NAMALWA (cell line): ENCODE data around the gene NCOA5.

Source experiments
- DNase-seq: peaks from one replicate; pipeline ENCODE4 v3.0.0-alpha.2; 2015; ENCODE audit warnings: low spot score

Gene NCOA5

DNA sequence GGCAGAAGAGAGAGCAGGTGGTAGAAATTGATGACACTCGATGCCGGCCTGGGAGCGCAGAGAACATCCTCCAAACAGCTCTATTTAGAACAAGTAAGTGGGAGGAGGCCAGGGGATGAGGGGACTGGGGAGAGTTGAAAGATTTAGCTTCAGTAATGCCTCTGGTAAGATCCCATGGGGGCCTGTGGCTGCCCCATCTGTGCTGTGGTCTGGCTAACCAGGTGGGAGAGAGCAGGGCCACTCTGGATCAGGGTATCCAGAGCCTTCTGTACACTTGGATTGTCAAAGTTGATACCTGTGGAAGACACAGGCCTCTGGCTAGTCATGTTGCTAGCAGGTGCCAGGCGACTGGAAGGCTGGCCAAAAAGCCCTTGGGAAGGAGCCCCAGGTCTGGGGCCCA, 27.6 kb downstream of the NCOA5 start:
- no peak for DNase-seq

- no peak for DNase-seq
These were observed 28.8 kb downstream of the NCOA5 start for GRCh38 chr20:46060975-46061374.

GRCh38 chr20:46060301-46060881, 29.4 kb downstream of the NCOA5 start:
- peak; percentile 30 for DNase-seq

DNA sequence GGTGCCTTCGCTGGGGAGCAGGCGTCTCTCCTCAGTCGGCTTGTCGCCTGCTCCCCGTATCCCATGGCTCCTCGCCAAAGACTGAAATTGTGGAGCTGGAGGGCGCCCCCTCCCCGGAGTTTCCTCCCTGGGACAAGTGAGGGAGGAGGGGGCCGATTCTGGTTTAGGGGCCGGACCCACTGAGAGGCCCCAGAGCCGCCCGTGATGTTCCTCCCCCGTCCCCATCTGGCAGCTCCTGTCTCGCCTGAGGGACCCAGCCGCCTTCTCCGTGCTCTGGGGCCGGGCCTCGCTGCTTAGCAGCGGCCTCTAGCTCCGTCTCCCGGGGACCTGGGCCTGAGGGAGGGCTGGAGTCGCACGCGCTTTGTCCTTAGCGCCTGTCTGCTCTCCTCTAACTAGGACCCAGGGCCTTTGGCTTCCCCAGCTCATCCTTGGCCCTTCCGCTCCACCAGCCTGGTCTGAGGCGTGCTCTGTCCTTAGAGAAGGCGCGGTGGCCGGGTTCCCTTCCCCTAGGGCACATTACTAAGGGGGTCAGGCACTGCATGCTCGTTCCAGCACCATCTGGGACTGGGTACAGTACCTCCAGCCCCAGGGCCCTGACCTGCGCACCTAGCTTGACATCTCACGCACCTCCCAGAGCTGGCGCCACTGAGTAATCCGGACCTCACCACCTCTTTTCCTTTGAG, 31.0 kb downstream of the NCOA5 start:
- DNase-seq: no peak

GRCh38 chr20:46057856-46058598, 31.7 kb downstream of the NCOA5 start:
- no peak for DNase-seq

DNA sequence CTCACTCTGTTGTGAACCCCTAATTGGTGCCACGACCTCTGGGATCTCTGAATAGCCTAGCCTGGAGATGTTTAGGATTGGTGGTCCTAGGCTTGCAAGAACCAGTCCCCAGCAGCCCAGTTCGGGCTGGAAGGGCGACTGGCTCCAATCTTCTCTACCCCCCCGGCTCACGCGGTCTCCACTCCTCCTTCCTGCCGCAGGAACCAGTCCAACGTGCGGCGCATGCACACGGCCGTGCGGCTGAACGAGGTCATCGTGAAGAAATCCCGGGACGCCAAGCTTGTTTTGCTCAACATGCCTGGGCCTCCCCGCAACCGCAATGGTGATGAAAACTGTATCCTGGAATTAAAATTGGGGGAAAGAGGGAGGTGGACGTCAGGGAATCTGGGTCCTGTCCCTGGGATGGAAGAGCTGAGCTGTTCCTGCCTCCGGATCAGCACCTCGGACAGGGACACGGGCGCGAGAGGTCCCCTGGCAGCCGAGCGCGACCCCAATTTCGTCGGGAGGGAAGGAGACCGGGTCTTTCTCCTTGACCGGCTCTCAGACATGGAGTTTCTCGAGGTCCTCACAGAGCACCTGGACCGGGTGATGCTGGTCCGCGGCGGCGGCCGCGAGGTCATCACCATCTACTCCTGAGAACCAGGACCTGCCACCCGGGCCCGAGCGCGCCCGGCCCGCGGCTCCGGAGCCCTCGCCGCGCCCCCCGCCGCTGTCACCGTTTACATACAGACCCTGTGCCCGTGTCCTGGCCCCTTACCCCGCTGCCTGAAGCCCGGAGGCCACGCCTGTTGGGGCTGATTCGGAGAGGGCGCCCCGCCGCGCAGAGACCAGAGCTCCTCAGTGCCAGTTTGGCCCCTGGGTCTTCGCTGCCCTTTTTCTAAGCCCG, 32.5 kb downstream of the NCOA5 start:
- no peak for DNase-seq

GRCh38 chr20:46056027-46056833, 33.5 kb downstream of the NCOA5 start:
- no peak for DNase-seq

DNA sequence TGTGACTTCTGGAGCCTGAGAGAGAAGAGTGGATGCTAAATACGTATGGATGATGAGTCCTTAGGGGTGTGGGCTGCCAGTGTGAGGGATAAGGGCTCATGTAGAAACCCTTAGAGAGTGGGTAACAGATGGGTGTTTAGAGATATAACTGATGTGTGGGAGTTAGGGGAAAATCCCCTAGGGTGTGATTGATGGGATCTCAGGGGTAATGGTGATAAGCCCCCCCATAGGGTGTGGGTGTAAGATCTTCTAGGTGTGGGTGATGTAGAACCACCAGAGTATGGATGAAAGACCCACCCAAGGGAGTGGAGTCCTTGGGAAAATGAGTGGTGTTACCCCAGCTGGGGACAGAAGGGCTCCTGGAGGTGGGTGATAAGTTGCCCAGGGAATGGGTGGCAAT, 34.5 kb downstream of the NCOA5 start:
- no peak for DNase-seq

GRCh38 chr20:46054606-46055005, 35.2 kb downstream of the NCOA5 start:
- no peak for DNase-seq

DNA sequence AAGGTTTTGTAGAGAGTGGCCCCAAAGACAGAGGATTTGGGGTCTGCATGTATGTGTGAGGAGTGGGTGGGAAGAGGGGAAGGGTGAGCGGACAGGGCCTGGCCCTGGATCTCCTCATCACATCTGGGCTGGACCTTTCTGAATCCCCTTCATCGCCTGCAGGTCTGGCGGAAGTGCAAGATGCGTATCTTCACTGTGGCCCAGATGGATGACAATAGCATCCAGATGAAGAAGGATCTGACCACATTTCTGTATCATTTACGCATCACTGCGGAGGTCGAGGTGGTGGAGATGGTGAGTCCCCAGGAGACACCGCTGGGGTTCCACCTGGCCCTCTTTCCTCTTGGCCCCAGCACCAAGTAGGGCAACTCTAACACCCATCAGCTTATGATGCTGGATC, 36.3 kb downstream of the NCOA5 start:
- DNase-seq: no peak

DNA sequence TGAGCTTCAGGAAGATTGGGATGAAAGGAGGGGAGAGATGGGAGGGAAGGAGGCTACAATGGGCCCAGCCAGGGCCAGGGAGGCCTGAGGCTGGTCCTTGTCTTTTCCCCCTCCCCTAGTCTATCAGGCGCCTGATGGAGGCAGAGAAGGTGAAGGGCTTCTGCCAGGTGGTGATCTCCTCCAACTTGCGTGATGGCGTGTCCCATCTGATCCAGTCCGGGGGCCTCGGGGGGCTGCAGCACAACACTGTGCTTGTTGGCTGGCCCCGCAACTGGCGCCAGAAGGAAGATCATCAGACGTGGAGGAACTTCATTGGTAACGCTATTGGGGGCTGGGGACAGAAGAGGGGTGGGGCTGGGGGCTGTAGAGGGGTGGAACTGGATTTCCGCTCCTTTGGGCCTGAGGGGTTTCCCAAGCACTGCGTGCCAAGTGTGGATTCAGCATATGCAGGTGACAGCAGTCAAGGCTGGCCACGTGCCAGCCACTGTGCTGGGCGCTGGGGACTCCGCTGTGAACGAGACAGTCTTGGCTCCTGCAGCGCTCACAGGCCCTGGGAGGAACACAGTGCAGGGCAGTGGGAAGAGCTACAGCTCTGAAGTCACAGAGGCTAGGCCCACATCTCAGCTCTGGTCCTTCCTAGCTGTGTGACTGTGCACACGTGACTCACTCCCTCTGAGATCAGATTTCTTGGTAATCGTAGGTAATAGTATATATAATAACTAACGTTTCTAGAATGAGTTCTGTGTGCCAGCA, 38.0 kb downstream of the NCOA5 start:
- no peak for DNase-seq

DNA sequence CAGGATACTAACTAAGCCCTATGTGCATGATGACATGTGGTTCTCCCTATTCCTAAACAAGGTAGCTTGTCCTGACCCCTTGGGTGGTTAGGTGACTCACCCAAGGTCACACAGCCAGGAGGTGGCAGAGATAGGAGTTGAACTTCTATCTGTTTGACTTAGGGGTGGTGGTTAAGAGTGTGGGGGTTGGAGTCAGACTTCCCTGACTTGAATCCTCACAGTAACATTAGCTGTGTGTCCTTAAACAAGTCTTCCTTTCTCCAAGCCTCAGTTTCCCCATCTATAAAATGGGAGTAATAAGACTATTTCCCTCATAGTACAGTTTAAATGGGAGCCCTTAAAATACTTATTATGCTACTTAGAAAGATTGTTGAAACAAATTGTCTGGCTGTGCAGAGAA, 38.9 kb downstream of the NCOA5 start:
- DNase-seq: no peak

DNA sequence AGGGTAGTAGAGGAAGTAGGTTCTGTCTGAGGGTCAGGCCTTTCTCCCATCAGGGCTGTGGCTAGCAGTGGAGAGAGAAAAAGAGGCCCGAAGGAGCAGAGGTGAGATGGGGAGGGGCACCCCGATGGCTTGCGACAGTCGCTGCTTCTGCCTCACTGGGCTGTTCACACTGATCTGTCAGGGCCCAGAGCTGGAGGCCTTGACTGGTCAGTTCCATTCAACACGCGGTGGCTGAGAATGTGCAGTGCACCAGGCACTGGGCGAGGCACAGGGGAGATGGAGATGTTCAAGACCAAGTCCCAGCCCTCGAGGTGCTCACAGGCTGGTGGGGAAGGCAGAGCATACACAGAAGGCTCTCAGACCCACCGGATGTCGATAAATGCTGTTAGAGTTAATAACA, 39.3 kb downstream of the NCOA5 start:
- no peak for DNase-seq

- no peak for DNase-seq
These were observed 39.9 kb downstream of the NCOA5 start for GRCh38 chr20:46049815-46050214.

- no peak for DNase-seq
These were observed 40.6 kb downstream of the NCOA5 start for GRCh38 chr20:46049190-46049589.

DNA sequence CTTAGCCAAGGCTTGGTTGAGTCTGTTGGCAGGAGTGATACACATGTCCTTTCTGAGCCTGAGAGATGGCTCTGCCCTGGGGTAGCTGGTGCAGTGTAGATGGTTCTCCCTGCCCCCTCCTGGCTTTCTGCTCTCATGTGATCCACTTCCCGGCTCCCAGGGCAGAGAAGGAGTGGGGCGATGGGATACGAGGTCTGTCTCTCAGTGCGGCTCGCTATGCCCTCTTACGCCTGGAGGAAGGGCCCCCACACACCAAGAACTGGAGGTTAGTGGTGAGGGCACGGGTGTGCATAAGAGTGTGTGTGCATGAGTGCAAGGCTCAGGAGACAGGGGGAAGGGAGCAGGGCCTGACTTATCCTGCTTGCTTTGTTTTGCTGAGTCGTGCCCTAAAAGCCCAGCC, 41.9 kb downstream of the NCOA5 start:
- DNase-seq: no peak

- DNase-seq: no peak
These were observed 43.0 kb downstream of the NCOA5 start for GRCh38 chr20:46046588-46047310.

GRCh38 chr20:46044896-46045295, 44.9 kb downstream of the NCOA5 start:
- no peak for DNase-seq

GRCh38 chr20:46043556-46043955, 46.2 kb downstream of the NCOA5 start:
- DNase-seq: no peak

DNA sequence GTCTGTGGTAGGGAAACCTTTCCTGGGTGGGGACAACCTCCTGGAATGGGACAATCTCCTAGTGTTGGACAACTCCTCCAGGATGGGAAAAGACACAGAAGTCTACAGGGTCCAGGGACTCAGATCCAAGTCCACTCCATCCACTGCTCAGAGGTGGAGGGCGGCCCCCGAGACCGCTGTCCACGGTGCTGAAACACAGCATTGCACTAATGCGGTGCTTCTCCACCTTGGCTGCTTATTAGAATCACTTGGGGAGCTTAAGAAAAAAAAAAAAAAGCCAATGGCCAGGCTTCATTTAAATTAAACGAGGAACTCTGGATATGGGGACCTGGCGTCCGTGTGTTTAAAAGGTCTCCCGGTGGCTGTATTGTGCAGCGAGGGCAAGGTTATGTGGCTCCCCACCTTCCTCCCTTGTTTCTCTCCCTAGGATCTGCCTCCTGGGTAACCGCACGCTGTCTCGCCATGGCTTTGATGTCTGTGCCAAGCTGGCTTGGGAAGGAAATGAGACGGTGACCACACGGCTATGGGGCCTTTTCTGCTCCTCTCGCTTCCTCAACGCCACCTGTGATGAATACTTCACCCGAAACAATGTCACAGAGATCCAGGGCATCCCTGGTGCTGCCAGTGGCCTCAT, 48.7 kb downstream of the NCOA5 start:
- DNase-seq: peak; percentile 50
